Measurements from ENCODE around the gene EIF4E2.

EIF4E2 gene

DNA sequence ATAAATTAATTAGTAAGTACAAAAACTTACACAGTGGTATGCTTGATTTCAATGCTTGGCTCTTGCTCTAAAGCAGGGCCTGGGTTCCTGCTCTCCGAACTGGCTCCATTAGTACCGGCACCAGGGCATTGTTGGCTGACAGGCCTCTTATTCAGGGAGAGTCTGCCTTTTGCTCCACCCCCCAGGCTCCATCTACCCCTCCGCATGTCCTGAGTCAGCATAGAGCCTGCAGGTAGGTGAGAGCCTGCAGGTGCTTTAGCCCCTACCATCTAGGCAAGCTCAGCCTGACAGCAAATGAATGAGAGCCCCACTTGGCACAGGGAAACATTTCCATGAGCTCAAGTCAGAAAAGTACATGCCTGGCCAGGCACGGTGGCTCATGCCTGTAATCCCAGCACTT is 47.8 kb downstream of the EIF4E2 start:
- Histone ChIP-seq H4K20me1 (ENCODE audit: low read depth, low read length) (no peaks in the 10 kb centered on the region), H2AFZ (ENCODE audit: low read depth, low read length, severe bottlenecking) (no peak overlapping the region), H3K79me2 (ENCODE audit: insufficient read depth, low read length) (no peaks in the 10 kb centered on the region), H3F3A (ENCODE audit: insufficient read depth) (no peaks in the 10 kb centered on the region), H3K9ac (ENCODE audit: low read length) (no peak overlapping the region), H3K27ac (ENCODE audit: low read depth, low read length) (no peak overlapping the region), H3K9me2 (replicated peaks; ENCODE audit: insufficient read depth, low read length) (no peaks in the 10 kb centered on the region), H3K4me2 (ENCODE audit: low read depth, low read length, poor library complexity, severe bottlenecking) (no peak overlapping the region), H3K4me3 (ENCODE audit: insufficient read depth, low read length, poor library complexity, severe bottlenecking) (no peak overlapping the region), H3K9me3 (ENCODE audit: insufficient read depth, low read length) (no peaks in the 10 kb centered on the region), H3K36me3 (ENCODE audit: low read length) (no peaks in the 10 kb centered on the region), H3K27me3 (ENCODE audit: low read length) (no peaks in the 10 kb centered on the region)
- no peak for TF ChIP-seq EZH2phosphoT487 (conservative IDR thresholded peaks at IDR 0.05; ENCODE audit: low read length)
- TF ChIP-seq, protein P1, sequence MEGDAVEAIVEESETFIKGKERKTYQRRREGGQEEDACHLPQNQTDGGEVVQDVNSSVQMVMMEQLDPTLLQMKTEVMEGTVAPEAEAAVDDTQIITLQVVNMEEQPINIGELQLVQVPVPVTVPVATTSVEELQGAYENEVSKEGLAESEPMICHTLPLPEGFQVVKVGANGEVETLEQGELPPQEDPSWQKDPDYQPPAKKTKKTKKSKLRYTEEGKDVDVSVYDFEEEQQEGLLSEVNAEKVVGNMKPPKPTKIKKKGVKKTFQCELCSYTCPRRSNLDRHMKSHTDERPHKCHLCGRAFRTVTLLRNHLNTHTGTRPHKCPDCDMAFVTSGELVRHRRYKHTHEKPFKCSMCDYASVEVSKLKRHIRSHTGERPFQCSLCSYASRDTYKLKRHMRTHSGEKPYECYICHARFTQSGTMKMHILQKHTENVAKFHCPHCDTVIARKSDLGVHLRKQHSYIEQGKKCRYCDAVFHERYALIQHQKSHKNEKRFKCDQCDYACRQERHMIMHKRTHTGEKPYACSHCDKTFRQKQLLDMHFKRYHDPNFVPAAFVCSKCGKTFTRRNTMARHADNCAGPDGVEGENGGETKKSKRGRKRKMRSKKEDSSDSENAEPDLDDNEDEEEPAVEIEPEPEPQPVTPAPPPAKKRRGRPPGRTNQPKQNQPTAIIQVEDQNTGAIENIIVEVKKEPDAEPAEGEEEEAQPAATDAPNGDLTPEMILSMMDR (IDR thresholded peaks at IDR 0.05; ENCODE audit: insufficient read depth, low read length, poor library complexity, severe bottlenecking): no peak

DNA sequence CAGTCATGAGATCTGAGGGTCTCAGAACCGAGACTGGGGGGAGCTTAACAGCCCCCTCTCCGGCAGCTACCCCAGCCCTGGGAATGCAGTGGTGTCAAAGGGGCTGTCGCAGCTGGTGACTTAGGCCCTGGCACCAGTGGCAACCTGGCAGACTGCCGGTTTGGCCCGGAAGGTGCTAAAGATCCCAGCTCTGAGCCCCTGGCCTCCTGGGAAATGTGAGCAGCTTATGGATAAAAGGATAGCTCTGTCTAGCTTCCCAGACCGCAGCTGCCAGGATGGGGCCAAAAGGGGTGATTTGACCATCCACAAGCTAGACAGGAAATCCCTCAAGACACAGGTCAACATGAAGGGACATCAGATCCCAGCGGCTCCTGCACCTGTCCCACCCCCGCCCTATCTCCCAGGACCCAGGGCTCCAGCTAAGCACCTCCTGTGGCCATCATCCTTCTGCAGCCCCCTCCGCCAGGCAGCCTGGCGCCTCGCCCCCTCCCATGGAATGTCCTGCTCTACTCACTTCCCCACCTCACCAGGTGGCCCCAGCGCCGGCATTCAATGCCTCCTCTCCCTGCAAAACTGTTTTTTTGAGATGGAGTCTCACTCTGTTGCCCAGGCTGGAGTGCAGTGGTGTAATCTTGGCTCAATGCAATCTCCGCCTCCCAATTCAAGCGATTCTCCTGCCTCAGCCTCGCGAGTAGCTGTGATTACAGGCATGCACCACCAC is 49.7 kb downstream of the EIF4E2 start:
- H3K27me3 ChIP-seq (ENCODE audit: low read length): no peaks in the 10 kb centered on the region
- H3K79me2 ChIP-seq (ENCODE audit: insufficient read depth, low read length): no peaks in the 10 kb centered on the region
- TF ChIP-seq, protein P1 (IDR thresholded peaks at IDR 0.05; ENCODE audit: insufficient read depth, low read length, poor library complexity, severe bottlenecking): no peak
- TF ChIP-seq EZH2phosphoT487 (conservative IDR thresholded peaks at IDR 0.05; ENCODE audit: low read length): no peak
- H3K4me3 ChIP-seq (ENCODE audit: insufficient read depth, low read length, poor library complexity, severe bottlenecking): no peak overlapping the region
- H2AFZ ChIP-seq (ENCODE audit: low read depth, low read length, severe bottlenecking): no peak overlapping the region
- H3K4me2 ChIP-seq (ENCODE audit: low read depth, low read length, poor library complexity, severe bottlenecking): no peak overlapping the region
- H3K36me3 ChIP-seq (ENCODE audit: low read length): no peaks in the 10 kb centered on the region
- H3K9me2 ChIP-seq (replicated peaks; ENCODE audit: insufficient read depth, low read length): no peaks in the 10 kb centered on the region
- no peaks in the 10 kb centered on the region for H3F3A ChIP-seq (ENCODE audit: insufficient read depth)
- H4K20me1 ChIP-seq (ENCODE audit: low read depth, low read length): no peaks in the 10 kb centered on the region
- no peaks in the 10 kb centered on the region for H3K9me3 ChIP-seq (ENCODE audit: insufficient read depth, low read length)
- H3K9ac ChIP-seq (ENCODE audit: low read length): no peak overlapping the region
- H3K27ac ChIP-seq (ENCODE audit: low read depth, low read length): no peak overlapping the region

DNA sequence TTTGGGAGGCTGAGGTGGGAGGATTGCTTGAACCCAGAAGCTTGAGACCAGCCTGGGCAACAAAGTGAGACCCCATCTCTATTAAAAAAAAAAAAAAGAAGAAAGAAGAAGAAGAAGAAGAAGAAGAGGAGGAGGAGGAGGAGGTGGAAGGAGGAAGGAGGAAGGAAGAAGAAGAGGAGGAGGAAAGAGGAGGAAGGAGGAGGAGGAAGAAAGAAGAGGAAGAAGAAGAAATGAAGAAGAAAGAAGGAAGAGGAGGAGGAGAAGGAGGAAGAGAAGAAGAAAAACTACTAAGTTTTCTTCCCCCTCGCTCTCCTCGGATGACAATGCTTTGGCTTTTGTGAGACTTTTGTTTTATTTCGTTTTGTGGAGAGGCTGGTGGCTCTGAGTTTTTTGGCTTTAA is 52.8 kb downstream of the EIF4E2 start:
- no peak overlapping the region for H3K27ac ChIP-seq (ENCODE audit: low read depth, low read length)
- H3K27me3 ChIP-seq (ENCODE audit: low read length): no peaks in the 10 kb centered on the region
- H3K36me3 ChIP-seq (ENCODE audit: low read length): no peaks in the 10 kb centered on the region
- no peaks in the 10 kb centered on the region for H3K9me2 ChIP-seq (replicated peaks; ENCODE audit: insufficient read depth, low read length)
- H3K79me2 ChIP-seq (ENCODE audit: insufficient read depth, low read length): no peaks in the 10 kb centered on the region
- TF ChIP-seq, protein P1 (IDR thresholded peaks at IDR 0.05; ENCODE audit: insufficient read depth, low read length, poor library complexity, severe bottlenecking): no peak
- TF ChIP-seq EZH2phosphoT487 (conservative IDR thresholded peaks at IDR 0.05; ENCODE audit: low read length): no peak
- H4K20me1 ChIP-seq (ENCODE audit: low read depth, low read length): no peaks in the 10 kb centered on the region
- no peaks in the 10 kb centered on the region for H3F3A ChIP-seq (ENCODE audit: insufficient read depth)
- H3K4me2 ChIP-seq (ENCODE audit: low read depth, low read length, poor library complexity, severe bottlenecking): no peak overlapping the region
- no peaks in the 10 kb centered on the region for H3K9me3 ChIP-seq (ENCODE audit: insufficient read depth, low read length)
- H2AFZ ChIP-seq (ENCODE audit: low read depth, low read length, severe bottlenecking): no peak overlapping the region
- no peak overlapping the region for H3K9ac ChIP-seq (ENCODE audit: low read length)
- no peak overlapping the region for H3K4me3 ChIP-seq (ENCODE audit: insufficient read depth, low read length, poor library complexity, severe bottlenecking)

Measured in SU-DHL-6 (cell line).